ENCODE data around the gene FARP1.

The FARP1 gene

GRCh38 chr13:98206946-98207345 lies 64.1 kb downstream of the FARP1 start:
- no peak overlapping the region for H3K4me3 ChIP-seq (ENCODE audit: low read depth, low read length)
- no peak for TF ChIP-seq CTCF (IDR thresholded peaks at IDR 0.05; ENCODE audit: low read depth, low read length)
- no peak for DNase-seq
- peaks cover 49% of the 10 kb centered on the region for H3K36me3 ChIP-seq
- peaks cover 41% of the 10 kb centered on the region for H3K9me3 ChIP-seq (ENCODE audit: severe bottlenecking)
- H3K27ac ChIP-seq: no peak overlapping the region
- H3K27me3 ChIP-seq (ENCODE audit: insufficient read depth, low read depth, severe bottlenecking): no peaks in the 10 kb centered on the region

GRCh38 chr13:98207416-98207815 lies 64.5 kb downstream of the FARP1 start:
- no peak for TF ChIP-seq CTCF (IDR thresholded peaks at IDR 0.05; ENCODE audit: low read depth, low read length)
- no peak for DNase-seq
- Histone ChIP-seq H3K27me3 (ENCODE audit: insufficient read depth, low read depth, severe bottlenecking) (no peaks in the 10 kb centered on the region), H3K9me3 (ENCODE audit: severe bottlenecking) (peaks cover 40% of the 10 kb centered on the region), H3K27ac (no peak overlapping the region), H3K4me3 (ENCODE audit: low read depth, low read length) (no peak overlapping the region), H3K36me3 (peaks cover 46% of the 10 kb centered on the region)

GRCh38 chr13:98208606-98209005 lies 65.7 kb downstream of the FARP1 start:
- no peaks in the 10 kb centered on the region for H3K27me3 ChIP-seq (ENCODE audit: insufficient read depth, low read depth, severe bottlenecking)
- peaks cover 42% of the 10 kb centered on the region for H3K36me3 ChIP-seq
- H3K27ac ChIP-seq: no peak overlapping the region
- no peak for TF ChIP-seq CTCF (IDR thresholded peaks at IDR 0.05; ENCODE audit: low read depth, low read length)
- H3K9me3 ChIP-seq (ENCODE audit: severe bottlenecking): peaks cover 30% of the 10 kb centered on the region
- no peak for DNase-seq
- no peak overlapping the region for H3K4me3 ChIP-seq (ENCODE audit: low read depth, low read length)

- H3K4me3 ChIP-seq (ENCODE audit: low read depth, low read length): no peak overlapping the region
- DNase-seq: no peak
- peaks cover 11% of the 10 kb centered on the region for H3K9me3 ChIP-seq (ENCODE audit: severe bottlenecking)
- peaks cover 62% of the 10 kb centered on the region for H3K36me3 ChIP-seq
- H3K27me3 ChIP-seq (ENCODE audit: insufficient read depth, low read depth, severe bottlenecking): no peaks in the 10 kb centered on the region
- TF ChIP-seq CTCF (IDR thresholded peaks at IDR 0.05; ENCODE audit: low read depth, low read length): no peak
- H3K27ac ChIP-seq: no peak overlapping the region
These were observed 69.9 kb downstream of the FARP1 start for GRCh38 chr13:98212763-98213162.

- DNase-seq: no peak
- H3K36me3 ChIP-seq: peaks cover 63% of the 10 kb centered on the region
- peaks cover 11% of the 10 kb centered on the region for H3K9me3 ChIP-seq (ENCODE audit: severe bottlenecking)
- no peak overlapping the region for H3K4me3 ChIP-seq (ENCODE audit: low read depth, low read length)
- no peak for TF ChIP-seq CTCF (IDR thresholded peaks at IDR 0.05; ENCODE audit: low read depth, low read length)
- H3K27ac ChIP-seq: peak overlapping the region; percentile 43
- H3K27me3 ChIP-seq (ENCODE audit: insufficient read depth, low read depth, severe bottlenecking): no peaks in the 10 kb centered on the region
These were observed 70.5 kb downstream of the FARP1 start for GRCh38 chr13:98213354-98213753.

GRCh38 chr13:98214008-98214643 lies 71.2 kb downstream of the FARP1 start:
- no peak for TF ChIP-seq CTCF (IDR thresholded peaks at IDR 0.05; ENCODE audit: low read depth, low read length)
- Histone ChIP-seq H3K9me3 (ENCODE audit: severe bottlenecking) (peaks cover 11% of the 10 kb centered on the region), H3K27ac (peak overlapping the region; percentile 43), H3K27me3 (ENCODE audit: insufficient read depth, low read depth, severe bottlenecking) (no peaks in the 10 kb centered on the region), H3K36me3 (peaks cover 69% of the 10 kb centered on the region), H3K4me3 (ENCODE audit: low read depth, low read length) (no peak overlapping the region)
- DNase-seq: peak; percentile 81
